Skeletal muscle tissue (tissue), 4 donors: ENCODE measurements around the gene EPHB2. TPM values are rescaled to one million over a fixed set of nuclear protein-coding genes. Genes with fewer than 3 reads are reported as not detected.

Experiments used
- H3K27ac ChIP-seq: one replicate; pipeline ENCODE4 v1.7.0; 2013; ENCODE audit warnings: mild to moderate bottlenecking, low read depth, low read length, inconsistent platforms
- H3K27me3 ChIP-seq, 3 donors: one replicate each; pipeline ENCODE4 v1.7.0; 2013; ENCODE audit warnings: low read length in 3 of 3; ENCODE audit not compliant: control insufficient read depth in 3 of 3, insufficient read depth in 3 of 3
- H3K36me3 ChIP-seq, 3 donors: one replicate each; pipeline ENCODE4 v1.7.0; 2013; ENCODE audit warnings: low read length in 3 of 3; ENCODE audit not compliant: control insufficient read depth in 3 of 3, insufficient read depth in 3 of 3
- H3K4me1 ChIP-seq, 3 donors: one replicate each; pipeline ENCODE4 v1.7.0; 2013; ENCODE audit warnings: low read length in 3 of 3, mild to moderate bottlenecking in 3 of 3; ENCODE audit not compliant: control insufficient read depth in 3 of 3, insufficient read depth in 3 of 3
- H3K4me3 ChIP-seq, 3 donors: one replicate each; pipeline ENCODE4 v1.7.0; 2013; ENCODE audit warnings: low read length in 3 of 3
- H3K9ac ChIP-seq, 3 donors: one replicate each; pipeline ENCODE4 v1.7.0; 2013; ENCODE audit warnings: low read length in 3 of 3, mild to moderate bottlenecking in 3 of 3, moderate library complexity in 2 of 3, low read depth in 1 of 3
- H3K9me3 ChIP-seq, 3 donors: one replicate each; pipeline ENCODE4 v1.7.0; 2013; ENCODE audit warnings: low read length in 3 of 3; ENCODE audit not compliant: control insufficient read depth in 3 of 3
- total RNA-seq: library from RNA; depleted of rRNA; stranded (reverse); fragments of >200 nt; gene quantifications from one replicate; pipeline ENCODE4 v1.2.3, GENCODE V29; 2014
- donor health status: Osteomylitis.

EPHB2 gene
- total RNA-seq, 1 donor from 2014 or later = 13.0 TPM

- Histone ChIP-seq H3K9me3 (no peaks in the 10 kb centered on the region), H3K4me3 (no peak overlapping the region), H3K4me1 (peaks cover 4 to 9% (median 7%) of the 10 kb centered on the region in 3 donors), H3K9ac (no peak overlapping the region), H3K27ac (no peak overlapping the region), H3K36me3 (no peaks in the 10 kb centered on the region), H3K27me3 (peaks cover 0 to 9% (median 0%) of the 10 kb centered on the region in 3 donors)
Measured at GRCh38 chr1:22812092-22812880, 101.6 kb downstream of the EPHB2 start.

GRCh38 chr1:22812993-22813790 lies 102.6 kb downstream of the EPHB2 start:
- Histone ChIP-seq H3K27me3 (peaks cover 0 to 9% (median 0%) of the 10 kb centered on the region in 3 donors), H3K4me3 (no peak overlapping the region), H3K27ac (no peak overlapping the region), H3K9ac (no peak overlapping the region), H3K4me1 (peaks cover 2 to 7% (median 7%) of the 10 kb centered on the region in 3 donors), H3K36me3 (no peaks in the 10 kb centered on the region), H3K9me3 (no peaks in the 10 kb centered on the region)

- peaks cover 0 to 2% (median 0%) of the 10 kb centered on the region in 3 donors for H3K4me1 ChIP-seq
- no peaks in the 10 kb centered on the region for H3K36me3 ChIP-seq
- peaks cover 0 to 9% (median 0%) of the 10 kb centered on the region in 3 donors for H3K27me3 ChIP-seq
- H3K9me3 ChIP-seq = no peaks in the 10 kb centered on the region
- H3K9ac ChIP-seq = no peak overlapping the region
- no peak overlapping the region for H3K4me3 ChIP-seq
- no peak overlapping the region for H3K27ac ChIP-seq
Measured at GRCh38 chr1:22814176-22815042, 103.8 kb downstream of the EPHB2 start.

GRCh38 chr1:22815043-22815365 lies 104.4 kb downstream of the EPHB2 start:
- Histone ChIP-seq H3K4me3 (no peak overlapping the region), H3K9me3 (no peaks in the 10 kb centered on the region), H3K9ac (no peak overlapping the region), H3K27ac (no peak overlapping the region), H3K4me1 (peaks cover 0 to 2% (median 0%) of the 10 kb centered on the region in 3 donors), H3K36me3 (no peaks in the 10 kb centered on the region), H3K27me3 (peaks cover 0 to 9% (median 0%) of the 10 kb centered on the region in 3 donors)

- Histone ChIP-seq H3K27ac (peak overlapping the region; percentile 27), H3K36me3 (no peaks in the 10 kb centered on the region), H3K9ac (no peak overlapping the region), H3K27me3 (peaks cover 0 to 9% (median 0%) of the 10 kb centered on the region in 3 donors), H3K4me1 (peaks cover 0 to 2% (median 0%) of the 10 kb centered on the region in 3 donors), H3K9me3 (no peaks in the 10 kb centered on the region), H3K4me3 (no peak overlapping the region)
Measured at GRCh38 chr1:22815421-22816066, 104.9 kb downstream of the EPHB2 start.

GRCh38 chr1:22816067-22816775 lies 105.6 kb downstream of the EPHB2 start:
- H3K36me3 ChIP-seq = no peaks in the 10 kb centered on the region
- peaks cover 0 to 2% (median 0%) of the 10 kb centered on the region in 3 donors for H3K4me1 ChIP-seq
- H3K9me3 ChIP-seq = no peaks in the 10 kb centered on the region
- H3K9ac ChIP-seq = no peak overlapping the region
- H3K27ac ChIP-seq = peak overlapping the region; percentile 27
- H3K4me3 ChIP-seq = no peak overlapping the region
- H3K27me3 ChIP-seq = peaks cover 0 to 9% (median 0%) of the 10 kb centered on the region in 3 donors

- no peak overlapping the region for H3K4me3 ChIP-seq
- H3K27me3 ChIP-seq = peaks cover 0 to 9% (median 0%) of the 10 kb centered on the region in 3 donors
- no peak overlapping the region for H3K27ac ChIP-seq
- peaks cover 0 to 2% (median 0%) of the 10 kb centered on the region in 3 donors for H3K4me1 ChIP-seq
- H3K9me3 ChIP-seq = no peaks in the 10 kb centered on the region
- no peak overlapping the region for H3K9ac ChIP-seq
- H3K36me3 ChIP-seq = no peaks in the 10 kb centered on the region
Measured at GRCh38 chr1:22816803-22817202, 106.2 kb downstream of the EPHB2 start.

- Histone ChIP-seq H3K27ac (no peak overlapping the region), H3K36me3 (no peaks in the 10 kb centered on the region), H3K9me3 (no peaks in the 10 kb centered on the region), H3K9ac (no peak overlapping the region), H3K27me3 (peaks cover 0 to 9% (median 0%) of the 10 kb centered on the region in 3 donors), H3K4me1 (peaks cover 0 to 2% (median 0%) of the 10 kb centered on the region in 3 donors), H3K4me3 (no peak overlapping the region)
Measured at GRCh38 chr1:22817462-22817861, 106.8 kb downstream of the EPHB2 start.
